Measurements from ENCODE around the gene MOB3B.

GRCh38 chr9:27475057-27475595, 54.5 kb downstream of the MOB3B start:
- TF ChIP-seq POLR2AphosphoS5 (IDR thresholded peaks at IDR 0.05; ENCODE audit: low read depth, low read length) (no peak), TAF1 (IDR thresholded peaks at IDR 0.05; ENCODE audit: borderline replicate concordance, insufficient read depth, low read length) (no peak), SIN3A (IDR thresholded peaks at IDR 0.05; ENCODE audit: borderline replicate concordance, insufficient read depth, low read length) (no peak)

All from PFSK-1 (cell line).